Osteoblast (primary cell): ENCODE results near the gene HAUS7. TPM values are rescaled to one million over a fixed set of nuclear protein-coding genes. Genes with fewer than 3 reads are reported as not detected.

Source experiments
- DNase-seq: peaks from one replicate; pipeline ENCODE4 v3.0.0; 2011; ENCODE audit warnings: low spot score, mixed read lengths; ENCODE audit not compliant: insufficient read length; ENCODE audit errors: missing footprints
- H2AFZ ChIP-seq: 2 replicates; pipeline ENCODE4 v1.6.0; 2011; ENCODE audit warnings: mild to moderate bottlenecking, low read length
- H3K27ac ChIP-seq: 2 replicates; pipeline ENCODE4 v1.5.1; 2011; ENCODE audit warnings: mild to moderate bottlenecking, low read depth, low read length, moderate library complexity
- H3K27me3 ChIP-seq: 2 replicates; pipeline ENCODE4 v1.6.0; 2012; ENCODE audit warnings: mild to moderate bottlenecking, control low read depth, inconsistent platforms, low read length, moderate library complexity; ENCODE audit not compliant: insufficient read depth
- H3K36me3 ChIP-seq: 2 replicates; pipeline ENCODE4 v1.5.1; 2011; ENCODE audit warnings: mild to moderate bottlenecking, low read length, control low read depth, moderate library complexity; ENCODE audit not compliant: insufficient read depth
- H3K4me1 ChIP-seq: 2 replicates; pipeline ENCODE4 v1.5.1; 2011; ENCODE audit warnings: mild to moderate bottlenecking, low read length, control low read depth, moderate library complexity; ENCODE audit not compliant: insufficient read depth
- H3K4me2 ChIP-seq: 2 replicates; pipeline ENCODE4 v1.6.0; 2011; ENCODE audit warnings: mild to moderate bottlenecking, low read length; ENCODE audit not compliant: insufficient read depth
- H3K4me3 ChIP-seq: fragments of 200-600 bp; sonication (generic); 3 replicates; pipeline ENCODE4 v1.5.1; 2012; ENCODE audit warnings: mild to moderate bottlenecking, low read length, inconsistent platforms; ENCODE audit not compliant: insufficient read depth
- H3K79me2 ChIP-seq: 2 replicates; pipeline ENCODE4 v1.6.0; 2012; ENCODE audit warnings: mild to moderate bottlenecking, low read length, control low read depth, inconsistent platforms; ENCODE audit not compliant: insufficient read depth
- H3K9me3 ChIP-seq: 2 replicates; pipeline ENCODE4 v1.5.1; 2011; ENCODE audit warnings: low read depth, low read length, control low read depth
- H4K20me1 ChIP-seq: 2 replicates; pipeline ENCODE4 v1.6.0; 2012; ENCODE audit warnings: mild to moderate bottlenecking, low read length, control low read depth; ENCODE audit not compliant: insufficient read depth
- CTCF ChIP-seq: IDR thresholded peaks from 2 replicates; pipeline ENCODE4 v1.5.1; 2011; ENCODE audit warnings: mild to moderate bottlenecking, low read depth, low read length, moderate library complexity; ENCODE audit errors: extremely low read depth
- total RNA-seq: library from RNA; depleted of rRNA; stranded (reverse); fragments of >200 nt; gene quantifications from 2 replicates; pipeline ENCODE4 v1.2.3, GENCODE V29; 2012

The HAUS7 gene
- total RNA-seq, 1 donor = 14.1 TPM

GRCh38 chrX:153454901-153455550, 15.3 kb downstream of the HAUS7 start:
- TF ChIP-seq CTCF = no peak
- no peaks in the 10 kb centered on the region for H3K9me3 ChIP-seq
- H4K20me1 ChIP-seq = no peaks in the 10 kb centered on the region
- H3K27me3 ChIP-seq = no peaks in the 10 kb centered on the region
- DNase-seq = no peak
- H3K27ac ChIP-seq = no peak overlapping the region
- H3K4me3 ChIP-seq = no peak overlapping the region
- H3K79me2 ChIP-seq = no peaks in the 10 kb centered on the region
- peaks cover 5% of the 10 kb centered on the region for H3K4me1 ChIP-seq
- no peak overlapping the region for H3K4me2 ChIP-seq
- H2AFZ ChIP-seq = no peak overlapping the region
- no peaks in the 10 kb centered on the region for H3K36me3 ChIP-seq

GRCh38 chrX:153450949-153451277, 19.5 kb downstream of the HAUS7 start:
- Histone ChIP-seq H4K20me1 (no peaks in the 10 kb centered on the region), H3K27ac (no peak overlapping the region), H3K9me3 (no peaks in the 10 kb centered on the region), H3K4me1 (no peaks in the 10 kb centered on the region), H3K27me3 (no peaks in the 10 kb centered on the region), H2AFZ (no peak overlapping the region), H3K4me3 (no peak overlapping the region), H3K36me3 (no peaks in the 10 kb centered on the region), H3K4me2 (no peak overlapping the region), H3K79me2 (no peaks in the 10 kb centered on the region)
- peak; percentile 25 for DNase-seq
- no peak for TF ChIP-seq CTCF

DNA sequence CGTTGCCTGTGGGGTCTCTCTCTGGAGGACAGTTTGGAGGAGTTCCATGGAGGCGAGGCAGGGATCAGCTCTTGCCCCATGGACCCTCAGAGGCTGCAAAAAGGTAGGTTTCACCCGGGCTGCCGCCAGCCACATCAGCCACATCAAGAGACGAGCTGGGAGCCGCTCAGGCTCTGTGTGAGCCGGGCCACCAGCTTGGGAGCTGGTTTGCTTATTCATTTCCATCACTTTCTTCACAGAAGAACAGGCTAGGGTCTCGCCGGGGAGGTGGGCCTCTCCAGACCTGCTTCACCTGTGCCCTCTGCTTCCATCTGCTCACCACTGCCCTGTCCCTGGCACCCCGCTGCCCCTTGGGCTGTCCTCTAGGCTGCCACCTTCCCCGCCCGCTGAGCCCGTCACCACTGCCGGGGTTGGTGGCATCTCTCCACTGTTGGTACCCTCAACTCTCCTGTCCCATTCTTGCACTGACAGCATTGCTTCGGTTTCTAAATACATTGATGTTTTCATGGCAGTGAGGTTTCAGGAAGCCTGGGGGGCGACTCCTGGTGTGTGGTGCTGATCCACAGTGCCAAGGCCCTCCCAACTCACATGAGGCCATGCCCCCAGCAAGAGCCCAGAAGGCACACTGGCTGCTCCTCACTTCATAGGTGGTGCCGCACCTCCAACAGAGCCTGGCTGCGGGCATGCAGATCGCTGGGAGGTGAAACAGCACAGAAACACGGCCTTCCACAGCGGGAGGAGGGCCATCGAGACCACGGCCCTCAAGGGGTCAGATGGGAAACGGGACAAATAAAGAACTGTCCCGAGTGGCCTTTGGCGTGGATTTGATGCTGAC, 20.0 kb downstream of the HAUS7 start:
- Histone ChIP-seq H3K9me3 (no peaks in the 10 kb centered on the region), H3K4me1 (no peaks in the 10 kb centered on the region), H3K27me3 (no peaks in the 10 kb centered on the region), H3K36me3 (no peaks in the 10 kb centered on the region), H3K4me3 (no peak overlapping the region), H3K27ac (no peak overlapping the region), H2AFZ (no peak overlapping the region), H3K79me2 (no peaks in the 10 kb centered on the region), H4K20me1 (no peaks in the 10 kb centered on the region), H3K4me2 (no peak overlapping the region)
- DNase-seq = peak; percentile 76
- TF ChIP-seq CTCF = no peak

DNA sequence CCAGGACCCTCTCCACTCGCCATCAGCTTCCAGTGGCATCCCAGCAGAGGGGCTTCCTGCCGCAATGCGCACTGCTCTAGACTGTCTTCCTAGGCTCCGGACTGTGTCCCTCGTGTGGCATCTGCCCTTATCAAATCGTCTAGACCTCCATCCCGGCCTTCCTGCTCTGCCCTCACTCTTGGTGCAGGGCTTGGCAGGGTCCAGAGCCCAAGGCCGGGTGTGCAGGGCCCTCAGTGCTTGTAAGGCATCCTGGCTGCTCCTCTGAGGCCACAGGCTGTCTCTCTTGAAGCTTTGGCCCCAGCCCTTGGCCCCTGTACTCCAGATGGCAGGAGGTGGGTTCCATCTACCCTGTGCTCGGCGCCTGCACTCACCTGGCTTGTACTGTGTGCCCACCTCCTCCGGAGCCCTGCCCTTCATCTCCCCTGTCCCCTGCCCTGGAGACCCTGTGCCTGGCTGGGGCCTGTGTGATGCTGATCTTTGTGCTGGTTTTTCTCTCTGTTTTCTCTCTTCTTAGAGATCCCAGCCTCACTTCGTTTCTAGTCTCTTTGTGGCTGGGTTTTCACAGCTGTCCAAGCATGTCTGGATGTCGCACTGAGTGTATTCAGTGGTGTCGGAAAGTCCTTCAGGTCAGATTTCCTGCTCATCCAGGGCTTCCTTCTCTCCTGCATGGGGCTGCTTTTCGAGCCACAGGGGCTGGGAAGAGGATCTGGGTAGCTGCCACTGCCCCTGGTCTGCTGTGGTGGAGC, 20.8 kb downstream of the HAUS7 start:
- no peaks in the 10 kb centered on the region for H3K36me3 ChIP-seq
- H3K4me1 ChIP-seq = no peaks in the 10 kb centered on the region
- H3K4me3 ChIP-seq = no peak overlapping the region
- H3K4me2 ChIP-seq = no peak overlapping the region
- H3K27me3 ChIP-seq = no peaks in the 10 kb centered on the region
- no peak overlapping the region for H2AFZ ChIP-seq
- no peak for TF ChIP-seq CTCF
- peak; percentile 86 for DNase-seq
- H3K79me2 ChIP-seq = no peaks in the 10 kb centered on the region
- H3K9me3 ChIP-seq = no peaks in the 10 kb centered on the region
- no peak overlapping the region for H3K27ac ChIP-seq
- H4K20me1 ChIP-seq = no peaks in the 10 kb centered on the region
